Loucy (cell line): Measurements from ENCODE around the gene RET.

ENCODE experiments used
- H2AFZ ChIP-seq: fragments of 200-600 bp; sonication (generic); 2 replicates; pipeline ENCODE4 v1.6.0; 2016; ENCODE audit warnings: antibody characterized with exemption, mild to moderate bottlenecking, low read length, moderate library complexity
- H3F3A ChIP-seq: fragments of 200-600 bp; 2 replicates; pipeline ENCODE4 v1.6.0; 2016; ENCODE audit warnings: antibody characterized with exemption, low read depth, mild to moderate bottlenecking
- H3K27me3 ChIP-seq: fragments of 200-600 bp; sonication (generic); 2 replicates; pipeline ENCODE4 v1.6.1; 2014; ENCODE audit warnings: low read length, mild to moderate bottlenecking; ENCODE audit not compliant: insufficient read depth, poor library complexity, severe bottlenecking
- H3K36me3 ChIP-seq: fragments of 200-600 bp; sonication (generic); 2 replicates; pipeline ENCODE4 v1.6.1; 2016; ENCODE audit warnings: low read length; ENCODE audit not compliant: insufficient read depth
- H3K4me1 ChIP-seq: fragments of 200-600 bp; sonication (generic); 2 replicates; pipeline ENCODE4 v1.5.1; 2014; ENCODE audit warnings: low read length, mild to moderate bottlenecking; ENCODE audit not compliant: insufficient read depth, poor library complexity, severe bottlenecking
- H3K4me2 ChIP-seq: fragments of 200-600 bp; sonication (generic); 2 replicates; pipeline ENCODE4 v1.6.0; 2014; ENCODE audit warnings: antibody characterized with exemption, low read length, low read depth, mild to moderate bottlenecking; ENCODE audit not compliant: poor library complexity, severe bottlenecking
- H3K4me3 ChIP-seq: fragments of 200-600 bp; sonication (generic); 2 replicates; pipeline ENCODE4 v1.5.1; 2014; ENCODE audit warnings: low read length, mild to moderate bottlenecking, mixed read lengths; ENCODE audit not compliant: poor library complexity, severe bottlenecking
- H3K79me2 ChIP-seq: fragments of 200-600 bp; sonication (generic); 2 replicates; pipeline ENCODE4 v1.6.1; 2014; ENCODE audit warnings: low read length; ENCODE audit not compliant: insufficient read depth
- H3K9ac ChIP-seq: fragments of 200-600 bp; sonication (generic); 2 replicates; pipeline ENCODE4 v1.6.0; 2014; ENCODE audit warnings: mild to moderate bottlenecking, low read depth, low read length, moderate library complexity; ENCODE audit not compliant: poor library complexity, severe bottlenecking
- H3K9me2 ChIP-seq: fragments of 200-600 bp; sonication (generic); replicated peaks from 2 replicates; pipeline ENCODE4 v1.6.1; 2016; ENCODE audit warnings: low read depth, low read length, mixed read lengths
- H3K9me3 ChIP-seq: fragments of 200-600 bp; sonication (generic); 2 replicates; pipeline ENCODE4 v1.6.1; 2014; ENCODE audit warnings: mild to moderate bottlenecking, antibody characterized with exemption, low read length, low read depth; ENCODE audit not compliant: insufficient read depth
- H4K20me1 ChIP-seq: fragments of 200-600 bp; sonication (generic); 2 replicates; pipeline ENCODE4 v1.6.0; 2014; ENCODE audit warnings: antibody characterized with exemption, low read length, mild to moderate bottlenecking; ENCODE audit not compliant: insufficient read depth, poor library complexity, severe bottlenecking
- CTCF ChIP-seq: fragments of 200-600 bp; sonication (generic); conservative IDR thresholded peaks from 2 replicates; pipeline ENCODE4 v1.5.1; 2014; ENCODE audit warnings: mild to moderate bottlenecking, antibody characterized with exemption, low read length
- EZH2phosphoT487 ChIP-seq: fragments of 200-600 bp; IDR thresholded peaks from 2 replicates; pipeline ENCODE4 v1.6.1; 2018; ENCODE audit warnings: antibody characterized with exemption, mild to moderate bottlenecking, moderate library complexity, borderline replicate concordance

Gene RET

GRCh38 chr10:43038783-43039623, 37.9 kb upstream of the RET start:
- peaks cover 5% of the 10 kb centered on the region; the same call in 1 of the 2 replicates for H3K9me3 ChIP-seq
- H3K79me2 ChIP-seq: no peaks in the 10 kb centered on the region

GRCh38 chr10:43039624-43040481, 37.0 kb upstream of the RET start:
- Histone ChIP-seq H3K9me3 (no peaks in the 10 kb centered on the region), H3K36me3 (no peaks in the 10 kb centered on the region), H2AFZ (no peak overlapping the region), H4K20me1 (no peaks in the 10 kb centered on the region), H3K4me2 (no peak overlapping the region), H3K27me3 (no peaks in the 10 kb centered on the region), H3K79me2 (no peaks in the 10 kb centered on the region), H3F3A (no peaks in the 10 kb centered on the region), H3K4me3 (no peak overlapping the region), H3K9me2 (no peaks in the 10 kb centered on the region), H3K4me1 (no peaks in the 10 kb centered on the region), H3K9ac (no peak overlapping the region)
- no peak for TF ChIP-seq CTCF
- no peak for TF ChIP-seq EZH2phosphoT487

More at GRCh38 chr10:43038783-43039623, 37.9 kb upstream of the RET start:
- H3K36me3 ChIP-seq: no peaks in the 10 kb centered on the region
- no peaks in the 10 kb centered on the region for H4K20me1 ChIP-seq
- H3K27me3 ChIP-seq: no peaks in the 10 kb centered on the region
- TF ChIP-seq EZH2phosphoT487 (no peak), CTCF (no peak)
- no peak overlapping the region for H3K4me2 ChIP-seq
- no peak overlapping the region for H2AFZ ChIP-seq
- H3K4me1 ChIP-seq: no peaks in the 10 kb centered on the region
- no peak overlapping the region for H3K9ac ChIP-seq
- H3K9me2 ChIP-seq: no peaks in the 10 kb centered on the region
- no peaks in the 10 kb centered on the region for H3F3A ChIP-seq
- H3K4me3 ChIP-seq: no peak overlapping the region

GRCh38 chr10:43040482-43041256, 36.2 kb upstream of the RET start:
- Histone ChIP-seq H3K9me3 (no peaks in the 10 kb centered on the region), H3K4me1 (no peaks in the 10 kb centered on the region), H3K27me3 (no peaks in the 10 kb centered on the region), H3K79me2 (no peaks in the 10 kb centered on the region), H3K36me3 (no peaks in the 10 kb centered on the region), H4K20me1 (no peaks in the 10 kb centered on the region), H3K9me2 (no peaks in the 10 kb centered on the region), H3K9ac (no peak overlapping the region), H3K4me3 (no peak overlapping the region), H3K4me2 (no peak overlapping the region), H2AFZ (no peak overlapping the region), H3F3A (no peaks in the 10 kb centered on the region)
- TF ChIP-seq EZH2phosphoT487 (no peak), CTCF (no peak)
